ENCODE results near the gene FAM131B. TPM values are rescaled to one million over a fixed set of nuclear protein-coding genes. Genes with fewer than 3 reads are reported as not detected.

Gene FAM131B
- polyA plus RNA-seq, 2 donors, result 0.16 to 0.28 TPM

GRCh38 chr7:143351574-143351973 lies 10.9 kb downstream of the FAM131B start:
- H3K27ac ChIP-seq (ENCODE audit: low read depth in 2 of 2, low read length in 1 of 2), result no peak overlapping the region
- H3K4me3 ChIP-seq (ENCODE audit: low read depth in 1 of 2, low read length in 2 of 2), result no peak overlapping the region
- no peaks in the 10 kb centered on the region for H3K27me3 ChIP-seq (ENCODE audit: control insufficient read depth in 1 of 2, insufficient read depth in 2 of 2, low read length in 2 of 2)
- no peaks in the 10 kb centered on the region for H3K4me1 ChIP-seq (ENCODE audit: control insufficient read depth in 2 of 2, insufficient read depth in 2 of 2, low read length in 1 of 2)
- H3K36me3 ChIP-seq (ENCODE audit: control insufficient read depth in 2 of 2, insufficient read depth in 2 of 2, low read length in 1 of 2), result no peaks in the 10 kb centered on the region
- H3K9me3 ChIP-seq (ENCODE audit: control insufficient read depth in 2 of 2, insufficient read depth in 1 of 2, low read depth in 1 of 2, low read length in 1 of 2), result no peaks in the 10 kb centered on the region
- WGBS, 2 donors, result 91 to 93% methylated on average over 9 of the region's 9 CpGs

GRCh38 chr7:143351060-143351459 lies 11.5 kb downstream of the FAM131B start:
- Histone ChIP-seq H3K4me3 (ENCODE audit: low read depth in 1 of 2, low read length in 2 of 2) (no peak overlapping the region), H3K36me3 (ENCODE audit: control insufficient read depth in 2 of 2, insufficient read depth in 2 of 2, low read length in 1 of 2) (no peaks in the 10 kb centered on the region), H3K4me1 (ENCODE audit: control insufficient read depth in 2 of 2, insufficient read depth in 2 of 2, low read length in 1 of 2) (no peaks in the 10 kb centered on the region), H3K9me3 (ENCODE audit: control insufficient read depth in 2 of 2, insufficient read depth in 1 of 2, low read depth in 1 of 2, low read length in 1 of 2) (no peaks in the 10 kb centered on the region), H3K27me3 (ENCODE audit: control insufficient read depth in 1 of 2, insufficient read depth in 2 of 2, low read length in 2 of 2) (no peaks in the 10 kb centered on the region), H3K27ac (ENCODE audit: low read depth in 2 of 2, low read length in 1 of 2) (no peak overlapping the region)
- WGBS, 2 donors, result 71 to 75% methylated on average over 5 of the region's 5 CpGs

- Histone ChIP-seq H3K4me3 (ENCODE audit: low read depth in 1 of 2, low read length in 2 of 2) (no peak overlapping the region), H3K27ac (ENCODE audit: low read depth in 2 of 2, low read length in 1 of 2) (no peak overlapping the region), H3K36me3 (ENCODE audit: control insufficient read depth in 2 of 2, insufficient read depth in 2 of 2, low read length in 1 of 2) (no peaks in the 10 kb centered on the region), H3K4me1 (ENCODE audit: control insufficient read depth in 2 of 2, insufficient read depth in 2 of 2, low read length in 1 of 2) (peaks cover 0 to 3% of the 10 kb centered on the region in 2 donors), H3K27me3 (ENCODE audit: control insufficient read depth in 1 of 2, insufficient read depth in 2 of 2, low read length in 2 of 2) (no peaks in the 10 kb centered on the region), H3K9me3 (ENCODE audit: control insufficient read depth in 2 of 2, insufficient read depth in 1 of 2, low read depth in 1 of 2, low read length in 1 of 2) (no peaks in the 10 kb centered on the region)
- 60 to 72% methylated on average over 5 of the region's 5 CpGs for WGBS, 2 donors
These were observed 14.6 kb downstream of the FAM131B start for GRCh38 chr7:143347950-143348349.

DNA sequence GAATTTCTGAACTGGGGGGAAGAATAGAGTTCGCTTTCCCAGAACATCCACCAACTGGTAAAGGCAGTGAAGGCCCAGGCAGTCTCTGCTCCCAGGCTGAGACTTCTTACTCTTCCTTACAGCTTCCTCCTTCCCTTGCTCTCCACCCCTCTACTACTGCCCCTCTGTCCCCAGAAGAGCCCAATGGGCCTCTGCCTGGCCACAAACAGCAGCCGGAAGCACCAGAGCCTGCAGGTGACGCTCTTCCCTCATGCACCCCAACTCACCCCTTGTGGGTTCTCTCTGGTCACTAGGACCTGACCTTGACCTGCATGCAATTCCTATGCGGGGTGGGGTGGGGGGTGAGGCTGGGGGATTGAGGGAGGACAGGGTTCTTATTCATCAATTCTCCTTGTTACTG lies 16.5 kb downstream of the FAM131B start:
- peaks cover 0 to 3% of the 10 kb centered on the region in 2 donors for H3K4me1 ChIP-seq (ENCODE audit: control insufficient read depth in 2 of 2, insufficient read depth in 2 of 2, low read length in 1 of 2)
- 95 to 96% methylated on average over 4 of the region's 4 CpGs for WGBS, 2 donors
- H3K27ac ChIP-seq (ENCODE audit: low read depth in 2 of 2, low read length in 1 of 2), result no peak overlapping the region
- no peak overlapping the region for H3K4me3 ChIP-seq (ENCODE audit: low read depth in 1 of 2, low read length in 2 of 2)
- no peaks in the 10 kb centered on the region for H3K9me3 ChIP-seq (ENCODE audit: control insufficient read depth in 2 of 2, insufficient read depth in 1 of 2, low read depth in 1 of 2, low read length in 1 of 2)
- no peaks in the 10 kb centered on the region for H3K27me3 ChIP-seq (ENCODE audit: control insufficient read depth in 1 of 2, insufficient read depth in 2 of 2, low read length in 2 of 2)
- H3K36me3 ChIP-seq (ENCODE audit: control insufficient read depth in 2 of 2, insufficient read depth in 2 of 2, low read length in 1 of 2), result no peaks in the 10 kb centered on the region

DNA sequence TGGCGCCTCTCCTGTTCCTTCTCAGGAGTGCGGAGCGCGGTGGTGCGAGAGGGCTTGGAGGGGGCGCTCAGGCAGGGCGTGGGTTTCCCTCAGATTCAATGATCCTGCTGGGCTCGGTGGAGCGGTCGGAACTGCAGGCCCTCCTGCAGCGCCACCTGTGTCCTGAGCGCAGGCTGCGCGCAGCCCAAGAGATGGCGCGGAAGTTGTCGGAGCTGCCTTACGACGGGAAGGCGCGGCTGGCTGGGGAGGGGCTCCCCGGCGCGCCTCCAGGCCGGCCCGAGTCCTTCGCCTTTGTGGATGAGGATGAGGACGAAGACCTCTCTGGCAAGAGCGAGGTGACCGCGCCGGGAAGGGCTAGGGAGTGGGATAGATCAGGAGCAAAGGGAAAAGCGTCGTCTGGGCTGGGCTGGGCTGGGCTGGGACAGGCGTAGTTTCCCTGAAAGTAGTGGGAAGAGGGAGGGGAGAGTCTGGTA lies 17.0 kb downstream of the FAM131B start:
- 5 to 6% methylated on average over 34 to 35 of the region's 35 CpGs for whole genome bisulfite sequencing, 2 donors
- Histone ChIP-seq H3K4me3 (ENCODE audit: low read depth in 1 of 2, low read length in 2 of 2) (peak overlapping the region; percentile 34 to 39), H3K36me3 (ENCODE audit: control insufficient read depth in 2 of 2, insufficient read depth in 2 of 2, low read length in 1 of 2) (no peaks in the 10 kb centered on the region), H3K27me3 (ENCODE audit: control insufficient read depth in 1 of 2, insufficient read depth in 2 of 2, low read length in 2 of 2) (no peaks in the 10 kb centered on the region), H3K27ac (ENCODE audit: low read depth in 2 of 2, low read length in 1 of 2) (no peak overlapping the region), H3K9me3 (ENCODE audit: control insufficient read depth in 2 of 2, insufficient read depth in 1 of 2, low read depth in 1 of 2, low read length in 1 of 2) (no peaks in the 10 kb centered on the region), H3K4me1 (ENCODE audit: control insufficient read depth in 2 of 2, insufficient read depth in 2 of 2, low read length in 1 of 2) (peaks cover 0 to 3% of the 10 kb centered on the region in 2 donors)

DNA sequence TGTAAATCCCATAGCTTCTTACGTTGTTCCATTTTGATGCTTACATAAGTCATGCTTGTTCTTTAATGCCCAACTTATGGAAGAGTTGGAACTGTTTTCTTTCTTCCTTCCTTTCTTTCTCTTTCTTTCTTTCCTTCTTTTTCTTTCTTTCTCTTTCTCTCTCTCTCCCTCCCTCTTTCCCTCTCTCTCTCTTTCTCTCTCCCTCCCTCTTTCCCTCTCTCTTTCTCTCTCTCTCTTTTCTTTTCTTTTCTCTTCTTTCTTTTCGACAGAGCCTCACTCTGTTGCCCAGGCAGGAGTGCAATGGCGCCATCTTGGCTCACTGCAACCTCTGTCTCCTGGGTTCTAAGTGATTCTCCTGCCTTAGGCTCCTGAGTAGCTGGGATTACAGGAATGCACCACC lies 18.9 kb downstream of the FAM131B start:
- H3K4me1 ChIP-seq (ENCODE audit: control insufficient read depth in 2 of 2, insufficient read depth in 2 of 2, low read length in 1 of 2), result peaks cover 0 to 3% of the 10 kb centered on the region in 2 donors
- WGBS, 2 donors, result 84 to 91% methylated on average over 3 of the region's 3 CpGs
- no peaks in the 10 kb centered on the region for H3K27me3 ChIP-seq (ENCODE audit: control insufficient read depth in 1 of 2, insufficient read depth in 2 of 2, low read length in 2 of 2)
- no peak overlapping the region for H3K4me3 ChIP-seq (ENCODE audit: low read depth in 1 of 2, low read length in 2 of 2)
- no peak overlapping the region for H3K27ac ChIP-seq (ENCODE audit: low read depth in 2 of 2, low read length in 1 of 2)
- no peaks in the 10 kb centered on the region for H3K9me3 ChIP-seq (ENCODE audit: control insufficient read depth in 2 of 2, insufficient read depth in 1 of 2, low read depth in 1 of 2, low read length in 1 of 2)
- H3K36me3 ChIP-seq (ENCODE audit: control insufficient read depth in 2 of 2, insufficient read depth in 2 of 2, low read length in 1 of 2), result no peaks in the 10 kb centered on the region

DNA sequence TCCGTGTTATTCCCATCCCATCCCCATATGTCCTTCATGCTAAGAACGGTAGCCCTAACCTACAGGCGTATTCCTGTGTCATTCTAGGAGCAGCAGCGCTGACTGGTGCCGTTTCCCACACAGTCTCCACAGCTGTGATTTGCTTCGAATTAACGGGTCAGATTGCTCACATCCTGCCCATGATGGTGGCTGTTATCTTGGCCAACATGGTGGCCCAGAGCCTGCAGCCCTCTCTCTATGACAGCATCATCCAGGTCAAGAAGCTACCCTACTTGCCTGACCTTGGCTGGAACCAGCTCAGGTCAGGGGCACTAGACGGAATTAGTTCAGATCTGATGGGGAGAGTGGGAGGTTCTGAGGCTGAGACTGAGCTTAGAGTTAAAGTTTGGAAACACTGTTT lies 20.7 kb downstream of the FAM131B start:
- peaks cover 0 to 3% of the 10 kb centered on the region in 2 donors for H3K4me1 ChIP-seq (ENCODE audit: control insufficient read depth in 2 of 2, insufficient read depth in 2 of 2, low read length in 1 of 2)
- no peaks in the 10 kb centered on the region for H3K9me3 ChIP-seq (ENCODE audit: control insufficient read depth in 2 of 2, insufficient read depth in 1 of 2, low read depth in 1 of 2, low read length in 1 of 2)
- H3K36me3 ChIP-seq (ENCODE audit: control insufficient read depth in 2 of 2, insufficient read depth in 2 of 2, low read length in 1 of 2), result no peaks in the 10 kb centered on the region
- no peaks in the 10 kb centered on the region for H3K27me3 ChIP-seq (ENCODE audit: control insufficient read depth in 1 of 2, insufficient read depth in 2 of 2, low read length in 2 of 2)
- H3K4me3 ChIP-seq (ENCODE audit: low read depth in 1 of 2, low read length in 2 of 2), result no peak overlapping the region
- 96% methylated on average over 8 of the region's 8 CpGs for WGBS, 2 donors
- H3K27ac ChIP-seq (ENCODE audit: low read depth in 2 of 2, low read length in 1 of 2), result no peak overlapping the region

GRCh38 chr7:143337216-143337615 lies 25.3 kb downstream of the FAM131B start:
- Histone ChIP-seq H3K27me3 (ENCODE audit: control insufficient read depth in 1 of 2, insufficient read depth in 2 of 2, low read length in 2 of 2) (no peaks in the 10 kb centered on the region), H3K9me3 (ENCODE audit: control insufficient read depth in 2 of 2, insufficient read depth in 1 of 2, low read depth in 1 of 2, low read length in 1 of 2) (no peaks in the 10 kb centered on the region), H3K4me3 (ENCODE audit: low read depth in 1 of 2, low read length in 2 of 2) (no peak overlapping the region), H3K4me1 (ENCODE audit: control insufficient read depth in 2 of 2, insufficient read depth in 2 of 2, low read length in 1 of 2) (no peaks in the 10 kb centered on the region), H3K36me3 (ENCODE audit: control insufficient read depth in 2 of 2, insufficient read depth in 2 of 2, low read length in 1 of 2) (no peaks in the 10 kb centered on the region), H3K27ac (ENCODE audit: low read depth in 2 of 2, low read length in 1 of 2) (no peak overlapping the region)
- 85 to 89% methylated on average over 3 of the region's 3 CpGs for WGBS, 2 donors

- H3K9me3 ChIP-seq (ENCODE audit: control insufficient read depth in 2 of 2, insufficient read depth in 1 of 2, low read depth in 1 of 2, low read length in 1 of 2), result no peaks in the 10 kb centered on the region
- H3K4me1 ChIP-seq (ENCODE audit: control insufficient read depth in 2 of 2, insufficient read depth in 2 of 2, low read length in 1 of 2), result peaks cover 0 to 2% of the 10 kb centered on the region in 2 donors
- no peaks in the 10 kb centered on the region for H3K36me3 ChIP-seq (ENCODE audit: control insufficient read depth in 2 of 2, insufficient read depth in 2 of 2, low read length in 1 of 2)
- WGBS, 2 donors, result 19 to 20% methylated on average over 1 of the region's 1 CpG
- no peak overlapping the region for H3K4me3 ChIP-seq (ENCODE audit: low read depth in 1 of 2, low read length in 2 of 2)
- no peak overlapping the region for H3K27ac ChIP-seq (ENCODE audit: low read depth in 2 of 2, low read length in 1 of 2)
- H3K27me3 ChIP-seq (ENCODE audit: control insufficient read depth in 1 of 2, insufficient read depth in 2 of 2, low read length in 2 of 2), result no peaks in the 10 kb centered on the region
These were observed 28.3 kb downstream of the FAM131B start for GRCh38 chr7:143334244-143334643.

- WGBS, 2 donors, result 52 to 63% methylated on average over 8 of the region's 8 CpGs
- H3K9me3 ChIP-seq (ENCODE audit: control insufficient read depth in 2 of 2, insufficient read depth in 1 of 2, low read depth in 1 of 2, low read length in 1 of 2), result no peaks in the 10 kb centered on the region
- H3K4me1 ChIP-seq (ENCODE audit: control insufficient read depth in 2 of 2, insufficient read depth in 2 of 2, low read length in 1 of 2), result peaks cover 0 to 2% of the 10 kb centered on the region in 2 donors
- H3K4me3 ChIP-seq (ENCODE audit: low read depth in 1 of 2, low read length in 2 of 2), result no peak overlapping the region
- no peaks in the 10 kb centered on the region for H3K27me3 ChIP-seq (ENCODE audit: control insufficient read depth in 1 of 2, insufficient read depth in 2 of 2, low read length in 2 of 2)
- no peaks in the 10 kb centered on the region for H3K36me3 ChIP-seq (ENCODE audit: control insufficient read depth in 2 of 2, insufficient read depth in 2 of 2, low read length in 1 of 2)
- H3K27ac ChIP-seq (ENCODE audit: low read depth in 2 of 2, low read length in 1 of 2), result peak overlapping the region; percentile 88 to 90
These were observed 31.2 kb downstream of the FAM131B start for GRCh38 chr7:143331179-143331801.

Measured in esophagus (tissue), 2 donors.